Prostate gland (tissue), 2 donors: ENCODE measurements around the gene PANX1.

Experiments used
- CTCF ChIP-seq, 4 experiments: fragments of 200-600 bp in 2 of 4; fragments of 450-650 bp in 2 of 4; sonication (generic) in 2 of 4; IDR thresholded peaks; 1 replicate in 3 of 4; 2 replicates in 1 of 4; pipeline ENCODE4 v1.5.1; 2016 to 2019; ENCODE audit warnings: antibody characterized with exemption in 4 of 4, mild to moderate bottlenecking in 2 of 4, moderate library complexity in 2 of 4
- POLR2A ChIP-seq: fragments of 450-650 bp; IDR thresholded peaks from one replicate; pipeline ENCODE4 v1.6.1; 2016; ENCODE audit warnings: antibody characterized with exemption, mild to moderate bottlenecking

DNA sequence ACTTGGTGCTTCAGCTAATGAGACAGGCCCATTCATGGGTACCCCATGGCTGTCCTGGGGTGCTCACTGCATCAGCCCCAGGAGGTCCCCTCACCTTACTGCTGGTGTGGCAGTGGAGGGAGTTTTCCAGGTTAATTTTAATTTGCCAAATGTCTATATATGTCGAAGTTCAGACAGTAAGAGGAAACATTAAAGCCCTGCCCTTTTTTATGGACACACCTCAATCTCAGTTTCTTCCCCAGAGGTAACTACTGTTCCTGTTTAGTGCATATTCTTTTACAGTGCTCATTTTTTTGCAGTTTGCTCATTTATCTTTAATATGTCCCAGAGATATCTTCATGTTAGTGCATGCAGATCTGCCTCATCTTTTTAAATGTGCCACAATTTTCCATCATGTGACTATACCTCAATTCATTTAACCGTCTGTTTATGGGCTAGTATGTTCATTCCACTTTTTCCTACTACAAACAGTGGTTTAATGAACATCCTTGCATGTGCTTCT, 11.6 kb downstream of the PANX1 start:
- TF ChIP-seq CTCF (IDR thresholded peaks at IDR 0.05) (no peak), POLR2A (no peak)
